ENCODE measurements around the gene PIAS4. TPM values are rescaled to one million over a fixed set of nuclear protein-coding genes. Genes with fewer than 3 reads are reported as not detected.
A peak's percentile ranks its signal among the peaks of the same experiment; 100 is the strongest.

The PIAS4 gene
- total and polyA plus RNA-seq, 10 of the 15 experiments (the other 5 are each of a cell fraction or from before 2014, with no cell fraction given), result 0.13 to 25.1 (median 11.3) TPM

DNA sequence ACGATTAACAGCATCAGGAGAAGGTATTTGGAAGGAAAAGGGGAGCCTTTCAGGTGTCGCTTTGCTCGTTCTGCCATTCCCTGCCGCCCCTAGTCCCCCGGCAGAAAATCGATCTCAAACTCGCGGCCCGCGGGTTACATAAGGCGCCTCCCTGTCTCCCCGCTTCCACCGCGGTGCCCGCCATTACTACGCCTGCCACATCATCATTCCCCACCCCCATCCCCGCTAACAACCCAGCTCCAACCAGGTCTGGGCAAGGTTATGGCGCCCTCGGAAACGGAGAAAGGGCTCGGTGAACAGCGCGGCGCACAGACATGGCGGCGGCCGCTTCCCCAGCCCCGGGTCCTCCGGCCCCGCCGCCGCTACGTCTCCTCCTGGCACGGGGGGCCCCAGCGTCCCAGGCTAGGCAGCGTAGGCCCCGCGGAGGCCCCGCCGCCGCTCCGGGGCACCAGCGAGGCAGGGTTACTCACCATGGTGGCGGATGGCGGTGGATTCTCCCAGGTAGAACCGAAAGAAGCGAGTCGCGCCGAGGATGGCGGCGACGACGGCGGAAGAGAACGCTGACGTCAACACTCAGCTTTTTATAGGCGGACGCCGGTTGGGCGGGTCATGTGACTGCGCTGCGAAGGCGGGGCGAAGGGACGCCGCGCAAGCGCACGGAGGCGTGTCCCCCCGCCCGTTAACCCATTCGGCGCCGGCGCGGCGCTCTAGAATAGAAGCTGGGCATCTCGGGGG, 22.5 kb upstream of the PIAS4 start, which contains the start of gene EEF2:
TSS of gene EEF2 (minus strand) at position 556 of the 735 bp plus-strand sequence. CDS start at position 473, 83 bp downstream.
- in situ Hi-C loops (cut with MboI) (loop anchor here (5.0 kb wide), 1 partner anchor 197 kb away; the partner anchor contains the start of genes ANKRD24 and SIRT6), intact Hi-C loops (cut with micrococcal nuclease; ENCODE audit: unreplicated experiment) (loop anchor here (1.0 to 5.0 kb wide), 5 partner anchors 82 to 417 kb away; partner anchors contain the start of genes CHAF1A, MAP2K2, SH3GL1 and ZBTB7A)
- Histone ChIP-seq H3K9me3 (replicated peaks; ENCODE audit: control insufficient read depth, insufficient read depth, low read length) (no peaks in the 10 kb centered on the region), H3K79me2 (ENCODE audit: control insufficient read depth, insufficient read depth, low read length) (peaks cover 54% of the 10 kb centered on the region), H3K27ac (ENCODE audit: control insufficient read depth, insufficient read depth) (peak within 1 kb of the TSS; percentile 79), H2AFZ (ENCODE audit: control insufficient read depth, low read depth, low read length) (peak within 1 kb of the TSS; percentile 76), H4K20me1 (ENCODE audit: control insufficient read depth, insufficient read depth) (peaks cover 36% of the 10 kb centered on the region), H3K4me2 (ENCODE audit: control insufficient read depth, insufficient read depth) (peak within 1 kb of the TSS; percentile 99), H3K9ac (ENCODE audit: control insufficient read depth, insufficient read depth, low read length) (peak within 1 kb of the TSS; percentile 96), H3K4me3 (peak within 1 kb of the TSS; percentile 97), H3K27me3 (replicated peaks in 1 of 2; ENCODE audit: control insufficient read depth in 2 of 2, insufficient read depth in 2 of 2, low read length in 1 of 2) (no peaks in the 10 kb centered on the region), H3K36me3 (ENCODE audit: control insufficient read depth in 2 of 2, insufficient read depth in 2 of 2, low read length in 1 of 2) (peaks cover 36 to 41% of the 10 kb centered on the region in 2 experiments), H3K4me1 (ENCODE audit: control insufficient read depth, insufficient read depth, low read length) (peaks cover 25% of the 10 kb centered on the region)
- DNase-seq (ENCODE audit: low read depth, low spot score), result peak; percentile 48
- SMC1A ChIA-PET (ENCODE audit: uncharacterized antibody, unreplicated experiment), result interaction anchor here (0.7 to 1.8 kb wide), 17 partner anchors 12 to 247 kb away, joined by 3 to 9 read pairs (median 5); partner anchors contain the start of genes APBA3 and DAPK3
- RAD21 ChIA-PET (ENCODE audit: unreplicated experiment), result interaction anchor here (0.8 to 1.6 kb wide), 12 partner anchors 10 to 417 kb away, joined by 3 to 13 read pairs (median 4); partner anchors contain the start of genes CHAF1A, DAPK3 and PIAS4
- BruUV-seq (replicated peaks), result TSS peak; percentile 69
- POLR2A ChIA-PET, result interaction anchor here (0.6 to 1.8 kb wide), 14 partner anchors 10 to 1746 kb away, joined by 3 to 12 read pairs (median 4); partner anchors contain the start of genes CREB3L3, DAPK3 and PIAS4
- under 1% methylated on average over 80 of the region's 80 CpGs for WGBS (ENCODE audit: insufficient coverage, insufficient replicate concordance, low lambda C conversion rate, missing lambda C conversion rate)
- ATAC-seq, result peak; percentile 32
- FAIRE-seq, result peak; percentile 23
- CTCF ChIA-PET, result interaction anchor here (0.6 to 2.1 kb wide), 22 partner anchors 14 to 500 kb away, joined by 3 to 38 read pairs (median 5); partner anchors contain the start of genes CREB3L3, DAPK3 and MRPL54
- TF ChIP-seq TCF12 (IDR thresholded peaks at IDR 0.05; ENCODE audit: low read depth, low read length) (peak; percentile 82; the same call in 1 of the 2 replicates), BCLAF1 (IDR thresholded peaks at IDR 0.05) (no peak), KLF5 (IDR thresholded peaks at IDR 0.05; ENCODE audit: partially characterized antibody) (peak; percentile 92), PAX8 (IDR thresholded peaks at IDR 0.05) (no peak), MYC (IDR thresholded peaks at IDR 0.05; ENCODE audit: insufficient read depth, insufficient read length, insufficient replicate concordance, low read length, severe bottlenecking) (peak; percentile 97), CREB1 (IDR thresholded peaks at IDR 0.05; ENCODE audit: low read depth) (peak; percentile 92), GATAD2B (conservative IDR thresholded peaks at IDR 0.05; ENCODE audit: low read depth) (peak; percentile 62), ZBED1 (IDR thresholded peaks at IDR 0.05; ENCODE audit: borderline replicate concordance) (peak; percentile 47; the same call in 1 of the 2 replicates)
- TF ChIP-seq, protein P1, sequence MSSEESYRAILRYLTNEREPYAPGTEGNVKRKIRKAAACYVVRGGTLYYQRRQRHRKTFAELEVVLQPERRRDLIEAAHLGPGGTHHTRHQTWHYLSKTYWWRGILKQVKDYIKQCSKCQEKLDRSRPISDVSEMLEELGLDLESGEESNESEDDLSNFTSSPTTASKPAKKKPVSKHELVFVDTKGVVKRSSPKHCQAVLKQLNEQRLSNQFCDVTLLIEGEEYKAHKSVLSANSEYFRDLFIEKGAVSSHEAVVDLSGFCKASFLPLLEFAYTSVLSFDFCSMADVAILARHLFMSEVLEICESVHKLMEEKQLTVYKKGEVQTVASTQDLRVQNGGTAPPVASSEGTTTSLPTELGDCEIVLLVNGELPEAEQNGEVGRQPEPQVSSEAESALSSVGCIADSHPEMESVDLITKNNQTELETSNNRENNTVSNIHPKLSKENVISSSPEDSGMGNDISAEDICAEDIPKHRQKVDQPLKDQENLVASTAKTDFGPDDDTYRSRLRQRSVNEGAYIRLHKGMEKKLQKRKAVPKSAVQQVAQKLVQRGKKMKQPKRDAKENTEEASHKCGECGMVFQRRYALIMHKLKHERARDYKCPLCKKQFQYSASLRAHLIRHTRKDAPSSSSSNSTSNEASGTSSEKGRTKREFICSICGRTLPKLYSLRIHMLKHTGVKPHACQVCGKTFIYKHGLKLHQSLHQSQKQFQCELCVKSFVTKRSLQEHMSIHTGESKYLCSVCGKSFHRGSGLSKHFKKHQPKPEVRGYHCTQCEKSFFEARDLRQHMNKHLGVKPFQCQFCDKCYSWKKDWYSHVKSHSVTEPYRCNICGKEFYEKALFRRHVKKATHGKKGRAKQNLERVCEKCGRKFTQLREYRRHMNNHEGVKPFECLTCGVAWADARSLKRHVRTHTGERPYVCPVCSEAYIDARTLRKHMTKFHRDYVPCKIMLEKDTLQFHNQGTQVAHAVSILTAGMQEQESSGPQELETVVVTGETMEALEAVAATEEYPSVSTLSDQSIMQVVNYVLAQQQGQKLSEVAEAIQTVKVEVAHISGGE (CRISPR knock-in tag; IDR thresholded peaks at IDR 0.05), result peak; percentile 17; the same call in 1 of the 2 replicates
- TF ChIP-seq, protein P2, sequence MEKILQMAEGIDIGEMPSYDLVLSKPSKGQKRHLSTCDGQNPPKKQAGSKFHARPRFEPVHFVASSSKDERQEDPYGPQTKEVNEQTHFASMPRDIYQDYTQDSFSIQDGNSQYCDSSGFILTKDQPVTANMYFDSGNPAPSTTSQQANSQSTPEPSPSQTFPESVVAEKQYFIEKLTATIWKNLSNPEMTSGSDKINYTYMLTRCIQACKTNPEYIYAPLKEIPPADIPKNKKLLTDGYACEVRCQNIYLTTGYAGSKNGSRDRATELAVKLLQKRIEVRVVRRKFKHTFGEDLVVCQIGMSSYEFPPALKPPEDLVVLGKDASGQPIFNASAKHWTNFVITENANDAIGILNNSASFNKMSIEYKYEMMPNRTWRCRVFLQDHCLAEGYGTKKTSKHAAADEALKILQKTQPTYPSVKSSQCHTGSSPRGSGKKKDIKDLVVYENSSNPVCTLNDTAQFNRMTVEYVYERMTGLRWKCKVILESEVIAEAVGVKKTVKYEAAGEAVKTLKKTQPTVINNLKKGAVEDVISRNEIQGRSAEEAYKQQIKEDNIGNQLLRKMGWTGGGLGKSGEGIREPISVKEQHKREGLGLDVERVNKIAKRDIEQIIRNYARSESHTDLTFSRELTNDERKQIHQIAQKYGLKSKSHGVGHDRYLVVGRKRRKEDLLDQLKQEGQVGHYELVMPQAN (conservative IDR thresholded peaks at IDR 0.05), result peak; percentile 98
